HEK293 (cell line): Measurements from ENCODE around the gene LEMD1.
A peak's percentile ranks its signal among the peaks of the same experiment; 100 is the strongest.

ENCODE experiments used
- CTCF ChIA-PET: fragments of 350-600 bp; formaldehyde crosslinking; extraction: SDS; loops from one replicate; lab custom pipeline; 2021; ENCODE audit warnings: antibody characterized with exemption; lab: Yijun Ruan, JAX
- POLR2A ChIA-PET: fragments of 300-600 bp; formaldehyde crosslinking; extraction: SDS; loops from one replicate; lab custom pipeline; 2020; ENCODE audit warnings: antibody characterized with exemption, inconsistent platforms; lab: Yijun Ruan, JAX
- H3K27ac ChIP-seq: fragments of 200-500 bp; sonication (Bioruptor generic); 2 replicates; pipeline ENCODE4 v1.5.1; 2014; ENCODE audit warnings: low read depth, low read length, control low read depth, inconsistent platforms; ENCODE audit errors: extremely low read depth
- H3K36me3 ChIP-seq, 2 experiments: fragments of 200-500 bp in 1 of 2; sonication (Bioruptor generic) in 1 of 2; 1 replicate in 1 of 2; 2 replicates in 1 of 2; pipeline ENCODE4 v1.5.1; 2014 to 2017; ENCODE audit warnings: inconsistent platforms in 2 of 2, low read length in 2 of 2; ENCODE audit not compliant: control insufficient read depth in 2 of 2, insufficient read depth in 1 of 2
- H3K4me1 ChIP-seq: fragments of 200-500 bp; sonication (Bioruptor generic); 2 replicates; pipeline ENCODE4 v1.5.1; 2014; ENCODE audit warnings: mild to moderate bottlenecking, low read length, inconsistent platforms; ENCODE audit not compliant: control insufficient read depth, insufficient read depth
- H3K4me3 ChIP-seq: 2 replicates; pipeline ENCODE4 v1.5.1; 2011; ENCODE audit warnings: low read depth, mild to moderate bottlenecking, control low read depth, low read length, moderate library complexity
- H3K9me3 ChIP-seq: fragments of 200-500 bp; sonication (Bioruptor generic); 2 replicates; pipeline ENCODE4 v1.5.1; 2014; ENCODE audit warnings: low read depth, low read length, inconsistent platforms; ENCODE audit not compliant: control insufficient read depth, insufficient read depth
- CTCF ChIP-seq: fragments of 450-650 bp; formaldehyde crosslinking; IDR thresholded peaks from 2 replicates; pipeline ENCODE4 v1.5.1; 2016; ENCODE audit warnings: missing biosample characterization, missing genetic modification characterization
- EGR2 ChIP-seq: fragments of 450-650 bp; formaldehyde crosslinking; IDR thresholded peaks from 2 replicates; pipeline ENCODE4 v1.5.1; 2016; ENCODE audit warnings: low read depth, missing biosample characterization, missing genetic modification characterization
- GLIS1 ChIP-seq: fragments of 450-650 bp; formaldehyde crosslinking; IDR thresholded peaks from 2 replicates; pipeline ENCODE4 v1.5.1; 2016; ENCODE audit warnings: missing biosample characterization, missing genetic modification characterization
- HOXA7 ChIP-seq: sonication (generic); formaldehyde crosslinking; IDR thresholded peaks from 2 replicates; pipeline ENCODE4 v1.8.1; 2022; ENCODE audit warnings: missing genetic modification reagents, borderline replicate concordance
- OSR2 ChIP-seq: fragments of 450-650 bp; formaldehyde crosslinking; IDR thresholded peaks from 2 replicates; pipeline ENCODE4 v1.5.1; 2016; ENCODE audit warnings: missing biosample characterization, missing genetic modification characterization
- PRDM1 ChIP-seq: fragments of 450-650 bp; formaldehyde crosslinking; IDR thresholded peaks from 2 replicates; pipeline ENCODE4; 2016; ENCODE audit warnings: missing biosample characterization, missing genetic modification characterization
- SALL2 ChIP-seq: fragments of 450-650 bp; formaldehyde crosslinking; IDR thresholded peaks from 2 replicates; pipeline ENCODE4 v1.5.0; 2017; ENCODE audit warnings: missing biosample characterization, mild to moderate bottlenecking, missing genetic modification characterization, borderline replicate concordance
- YY1 ChIP-seq: fragments of 450-650 bp; formaldehyde crosslinking; IDR thresholded peaks from 2 replicates; pipeline ENCODE4 v1.5.1; 2018; ENCODE audit warnings: missing biosample characterization, missing genetic modification characterization
- ZBTB21 ChIP-seq: fragments of 450-650 bp; formaldehyde crosslinking; IDR thresholded peaks from 2 replicates; pipeline ENCODE4 v1.5.1; 2017; ENCODE audit warnings: missing biosample characterization, missing genetic modification characterization
- ZFHX2 ChIP-seq: fragments of 450-650 bp; formaldehyde crosslinking; conservative IDR thresholded peaks from 2 replicates; pipeline ENCODE4 v1.5.1; 2016; ENCODE audit warnings: missing biosample characterization, missing genetic modification characterization
- ZNF10 ChIP-seq: fragments of 450-650 bp; formaldehyde crosslinking; IDR thresholded peaks from 2 replicates; pipeline ENCODE4 v1.5.1; 2017; ENCODE audit warnings: missing biosample characterization, missing genetic modification characterization
- ZNF426 ChIP-seq: fragments of 450-650 bp; formaldehyde crosslinking; IDR thresholded peaks from 2 replicates; pipeline ENCODE4 v1.5.1; 2017; ENCODE audit warnings: missing biosample characterization, missing genetic modification characterization, mild to moderate bottlenecking, inconsistent platforms, moderate library complexity
- ZNF518A ChIP-seq: fragments of 450-650 bp; formaldehyde crosslinking; conservative IDR thresholded peaks from 2 replicates; pipeline ENCODE4 v1.5.1; 2016; ENCODE audit warnings: low read depth, missing biosample characterization, missing genetic modification characterization
- ZNF585B ChIP-seq: fragments of 450-650 bp; formaldehyde crosslinking; IDR thresholded peaks from 2 replicates; pipeline ENCODE4 v1.5.1; 2016; ENCODE audit warnings: missing biosample characterization, missing genetic modification characterization
- ZNF621 ChIP-seq: fragments of 450-650 bp; formaldehyde crosslinking; IDR thresholded peaks from 2 replicates; pipeline ENCODE4 v1.5.1; 2017; ENCODE audit warnings: missing biosample characterization, missing genetic modification characterization
- ZNF623 ChIP-seq: fragments of 450-650 bp; formaldehyde crosslinking; IDR thresholded peaks from 2 replicates; pipeline ENCODE4 v1.5.1; 2016; ENCODE audit warnings: missing biosample characterization, missing genetic modification characterization
- ZNF664 ChIP-seq: fragments of 450-650 bp; formaldehyde crosslinking; IDR thresholded peaks from 2 replicates; pipeline ENCODE4 v1.5.1; 2016; ENCODE audit warnings: missing biosample characterization, missing genetic modification characterization
- ZNF701 ChIP-seq: fragments of 450-650 bp; formaldehyde crosslinking; IDR thresholded peaks from 2 replicates; pipeline ENCODE4 v1.5.1; 2016; ENCODE audit warnings: missing biosample characterization, missing genetic modification characterization
- ZNF704 ChIP-seq: fragments of 450-650 bp; formaldehyde crosslinking; IDR thresholded peaks from 2 replicates; pipeline ENCODE4 v1.5.1; 2016; ENCODE audit warnings: missing biosample characterization, missing genetic modification characterization
- ZNF76 ChIP-seq: fragments of 450-650 bp; formaldehyde crosslinking; IDR thresholded peaks from 2 replicates; pipeline ENCODE4; 2016; ENCODE audit warnings: low read depth, missing biosample characterization, missing genetic modification characterization, borderline replicate concordance
- ZNF776 ChIP-seq: fragments of 450-650 bp; formaldehyde crosslinking; IDR thresholded peaks from 2 replicates; pipeline ENCODE4 v1.5.0; 2017; ENCODE audit warnings: missing biosample characterization, missing genetic modification characterization, borderline replicate concordance
- ZNF791 ChIP-seq: fragments of 450-650 bp; formaldehyde crosslinking; IDR thresholded peaks from 2 replicates; pipeline ENCODE4 v1.5.1; 2016; ENCODE audit warnings: missing biosample characterization, missing genetic modification characterization

LEMD1 gene

GRCh38 chr1:205453466-205453865 is 31.6 kb upstream of the LEMD1 start:
- Histone ChIP-seq H3K27ac (no peak overlapping the region), H3K4me1 (no peaks in the 10 kb centered on the region; the same call in 1 of the 2 replicates), H3K36me3 (no peaks in the 10 kb centered on the region), H3K4me3 (no peak overlapping the region), H3K9me3 (no peaks in the 10 kb centered on the region)
- ChIA-PET POLR2A (no interaction called here), CTCF (interaction anchor here (0.6 to 1.8 kb wide), 6 partner anchors 11 to 182 kb away, joined by 3 to 7 read pairs (median 4); no protein-coding TSS in a partner anchor)
- peak; percentile 88 for TF ChIP-seq GLIS1 (tag by site-specific recombination)
- TF ChIP-seq ZNF776 (tag by site-specific recombination), result no peak

- no peaks in the 10 kb centered on the region for H3K36me3 ChIP-seq
- ChIA-PET POLR2A (no interaction called here), CTCF (interaction anchor here (0.6 to 1.6 kb wide), 6 partner anchors 14 to 1154 kb away, joined by 3 to 5 read pairs (median 3); no protein-coding TSS in a partner anchor)
- H3K27ac ChIP-seq, result no peak overlapping the region
- no peak overlapping the region for H3K4me3 ChIP-seq
- H3K4me1 ChIP-seq, result no peaks in the 10 kb centered on the region; the same call in 1 of the 2 replicates
- TF ChIP-seq ZNF701 (tag by site-specific recombination) (no peak), ZFHX2 (peak; percentile 75), SALL2 (tag by site-specific recombination) (no peak), ZNF791 (no peak), ZNF426 (no peak), YY1 (no peak), ZBTB21 (tag by site-specific recombination) (no peak), EGR2 (tag by site-specific recombination) (peak; percentile 75), ZNF585B (tag by site-specific recombination) (no peak)
- no peaks in the 10 kb centered on the region for H3K9me3 ChIP-seq
Measured at GRCh38 chr1:205452933-205453332, 31.1 kb upstream of the LEMD1 start.

- no peaks in the 10 kb centered on the region; the same call in 1 of the 2 replicates for H3K4me1 ChIP-seq
- no peak overlapping the region for H3K27ac ChIP-seq
- ChIA-PET POLR2A (no interaction called here), CTCF (interaction anchor here (0.6 to 1.0 kb wide), 5 partner anchors 22 to 1154 kb away, joined by 3 to 5 read pairs (median 3); no protein-coding TSS in a partner anchor)
- no peaks in the 10 kb centered on the region for H3K9me3 ChIP-seq
- no peak overlapping the region for H3K4me3 ChIP-seq
- TF ChIP-seq ZNF76 (no peak), ZNF664 (tag by site-specific recombination) (peak; percentile 93), ZNF518A (tag by site-specific recombination) (no peak), ZNF621 (no peak)
- no peaks in the 10 kb centered on the region for H3K36me3 ChIP-seq
Measured at GRCh38 chr1:205452364-205452763, 30.5 kb upstream of the LEMD1 start.

- no peaks in the 10 kb centered on the region; the same call in 1 of the 2 replicates for H3K4me1 ChIP-seq
- peak; percentile 70 for TF ChIP-seq EGR2 (tag by site-specific recombination)
- TF ChIP-seq PRDM1 (tag by site-specific recombination), result peak; percentile 68; the same call in 1 of the 2 replicates
- TF ChIP-seq CTCF (tag by site-specific recombination), result no peak
- 0 out of 2 replicates have a peak, but pooled peaks have one; percentile 20 for TF ChIP-seq ZFHX2
- TF ChIP-seq ZNF10, result no peak
- no peak for TF ChIP-seq ZNF704 (tag by site-specific recombination)
- no peak for TF ChIP-seq HOXA7
- no peak for TF ChIP-seq OSR2 (tag by site-specific recombination)
- TF ChIP-seq ZNF623 (tag by site-specific recombination), result no peak
Measured at GRCh38 chr1:205451759-205452164, 29.9 kb upstream of the LEMD1 start.

More at GRCh38 chr1:205451759-205452164, 29.9 kb upstream of the LEMD1 start:
- Histone ChIP-seq H3K4me3 (no peak overlapping the region), H3K36me3 (no peaks in the 10 kb centered on the region), H3K27ac (no peak overlapping the region), H3K9me3 (no peaks in the 10 kb centered on the region)
- CTCF ChIA-PET, result no interaction called here
- POLR2A ChIA-PET, result no interaction called here
